Heart left ventricle (tissue), 13 donors: ENCODE data around the gene FCHSD2.

Experiments
- POLR2A ChIP-seq, 2 donors: fragments of 450-650 bp; IDR thresholded peaks; one replicate each; pipeline ENCODE4 v1.6.1; 2017; ENCODE audit warnings: antibody characterized with exemption in 2 of 2, mild to moderate bottlenecking in 2 of 2, moderate library complexity in 2 of 2
- TF ChIP-seq, protein P1 (sequence below), 12 donors: fragments of 200-600 bp; sonication (generic) in 4 of 12; IDR thresholded peaks; one replicate each; pipeline versions ENCODE4 v1.5.0 to v1.8.0; 2018 to 2022; ENCODE audit warnings: antibody characterized with exemption in 12 of 12, mild to moderate bottlenecking in 5 of 12
- donor health status: ischemic (EF 13 %, LVEDD 7.1; RV severe dilation, severe dysfunction).
- donor health status: DM: no; HTN: yes; CAD: no.
- donor health status: DM: no; HTN: no; CAD: no.
- donor health status: ischemic (EF 25% LVEDD 6.9; RV normal size, moderate dysfunction).
- donor health status: ischemic (EF 25% LVEDD 5.7; RV mildly dilated, moderate dysfunction).
- donor health status: ischemic (EF 35%, LVEDD 5.7; RV mildly dilated, moderate dysfunction).
- donor health status: nonischemic (EF 11% LVEDD 7.7; RV severe dilation, severe dysfunction).
- donor health status: DM: yes; HTN: yes; CAD: no.
- donor health status: PGD.
- donor health status: ischemic (EF 29% LVEDD 5.4; RV normal size, mild dysfunction).
- donor health status: nonischemic (EF 23%, LVEDD 6.1; RV moderate dilation, normal function).

DNA sequence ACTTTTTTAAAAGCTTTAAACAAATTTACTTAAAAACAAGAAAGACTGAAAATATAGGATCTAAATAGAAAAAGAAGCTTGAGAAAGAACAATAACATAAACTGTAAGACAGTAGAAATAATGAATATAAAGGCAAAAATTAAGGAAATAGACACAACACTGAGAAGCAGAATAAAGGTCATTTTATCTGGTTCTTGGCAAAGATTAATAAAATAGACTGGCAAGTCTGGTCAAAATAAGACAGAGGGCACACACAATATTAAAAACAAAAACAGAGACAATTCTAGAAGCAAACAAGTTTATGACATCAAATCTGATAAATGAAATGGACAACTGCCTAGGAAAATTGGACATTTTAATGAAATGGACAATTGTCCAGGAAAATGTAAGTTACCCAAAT, 222.1 kb downstream of the FCHSD2 start:
- TF ChIP-seq, protein P1, sequence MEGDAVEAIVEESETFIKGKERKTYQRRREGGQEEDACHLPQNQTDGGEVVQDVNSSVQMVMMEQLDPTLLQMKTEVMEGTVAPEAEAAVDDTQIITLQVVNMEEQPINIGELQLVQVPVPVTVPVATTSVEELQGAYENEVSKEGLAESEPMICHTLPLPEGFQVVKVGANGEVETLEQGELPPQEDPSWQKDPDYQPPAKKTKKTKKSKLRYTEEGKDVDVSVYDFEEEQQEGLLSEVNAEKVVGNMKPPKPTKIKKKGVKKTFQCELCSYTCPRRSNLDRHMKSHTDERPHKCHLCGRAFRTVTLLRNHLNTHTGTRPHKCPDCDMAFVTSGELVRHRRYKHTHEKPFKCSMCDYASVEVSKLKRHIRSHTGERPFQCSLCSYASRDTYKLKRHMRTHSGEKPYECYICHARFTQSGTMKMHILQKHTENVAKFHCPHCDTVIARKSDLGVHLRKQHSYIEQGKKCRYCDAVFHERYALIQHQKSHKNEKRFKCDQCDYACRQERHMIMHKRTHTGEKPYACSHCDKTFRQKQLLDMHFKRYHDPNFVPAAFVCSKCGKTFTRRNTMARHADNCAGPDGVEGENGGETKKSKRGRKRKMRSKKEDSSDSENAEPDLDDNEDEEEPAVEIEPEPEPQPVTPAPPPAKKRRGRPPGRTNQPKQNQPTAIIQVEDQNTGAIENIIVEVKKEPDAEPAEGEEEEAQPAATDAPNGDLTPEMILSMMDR (IDR thresholded peaks at IDR 0.05), result no peak
- no peak for TF ChIP-seq POLR2A (IDR thresholded peaks at IDR 0.05)
